Mucosa of descending colon (tissue), 3 donors: ENCODE data around the gene PAK6. TPM values are rescaled to one million over a fixed set of nuclear protein-coding genes. Genes with fewer than 3 reads are reported as not detected.

Source experiments
- ATAC-seq: fragments of 200-7000 bp; cut with Tn5 transposase; one replicate; pipeline ENCODE4 v1.9.1; 2020; ENCODE audit warnings: mild to moderate bottlenecking, moderate library complexity
- DNase-seq, 3 donors: peaks; one replicate each; pipeline ENCODE4 v3.0.0-alpha.2; 2020
- H3K36me3 ChIP-seq: fragments of 200-600 bp; one replicate; pipeline ENCODE4 v1.8.0; 2021; ENCODE audit warnings: low read depth, mild to moderate bottlenecking
- H3K4me1 ChIP-seq: fragments of 200-600 bp; one replicate; pipeline ENCODE4 v1.8.0; 2021; ENCODE audit warnings: low read depth, mild to moderate bottlenecking
- H3K4me3 ChIP-seq: fragments of 200-600 bp; one replicate; pipeline ENCODE4 v1.8.0; 2021; ENCODE audit warnings: mild to moderate bottlenecking
- H3K9me3 ChIP-seq: fragments of 200-600 bp; one replicate; pipeline ENCODE4 v1.8.0; 2021; ENCODE audit warnings: mild to moderate bottlenecking
- intact Hi-C, 2 donors: fragments of 100-400 bp; cut with DNase I in 1 of 2; cut with micrococcal nuclease in 1 of 2; formaldehyde crosslinking; loops; one replicate each; pipeline versions ENCODE4 v1.11.0 to v1.11.1; 2022; cut with DNase I, micrococcal nuclease
- total RNA-seq, 3 donors: library from RNA; stranded (reverse); fragmentation: NEBNext Ultra II Directional in 2 of 3; extraction: Animal tissue kit (Norgen Biotek cat#: 25700) in 2 of 3; gene quantifications; one replicate each; pipeline versions ENCODE4 v1.2.1 to v1.2.4, GENCODE V29; 2021 to 2023
- TF ChIP-seq, protein P1 (sequence below): fragments of 200-600 bp; IDR thresholded peaks from one replicate; pipeline ENCODE4 v1.8.0; 2022; ENCODE audit warnings: antibody characterized with exemption, mild to moderate bottlenecking
- donor health status: DM: no; HTN: no; CAD: no; lungs with moderate emphysema.
- donor health status: DM: no; HTN: no; CAD: no.
- donor health status: DM: no; HTN: yes; CAD: no.

Gene PAK6
- total RNA-seq, 3 donors from 2014 or later: 0.98 to 3.1 (median 2.7) TPM

DNA sequence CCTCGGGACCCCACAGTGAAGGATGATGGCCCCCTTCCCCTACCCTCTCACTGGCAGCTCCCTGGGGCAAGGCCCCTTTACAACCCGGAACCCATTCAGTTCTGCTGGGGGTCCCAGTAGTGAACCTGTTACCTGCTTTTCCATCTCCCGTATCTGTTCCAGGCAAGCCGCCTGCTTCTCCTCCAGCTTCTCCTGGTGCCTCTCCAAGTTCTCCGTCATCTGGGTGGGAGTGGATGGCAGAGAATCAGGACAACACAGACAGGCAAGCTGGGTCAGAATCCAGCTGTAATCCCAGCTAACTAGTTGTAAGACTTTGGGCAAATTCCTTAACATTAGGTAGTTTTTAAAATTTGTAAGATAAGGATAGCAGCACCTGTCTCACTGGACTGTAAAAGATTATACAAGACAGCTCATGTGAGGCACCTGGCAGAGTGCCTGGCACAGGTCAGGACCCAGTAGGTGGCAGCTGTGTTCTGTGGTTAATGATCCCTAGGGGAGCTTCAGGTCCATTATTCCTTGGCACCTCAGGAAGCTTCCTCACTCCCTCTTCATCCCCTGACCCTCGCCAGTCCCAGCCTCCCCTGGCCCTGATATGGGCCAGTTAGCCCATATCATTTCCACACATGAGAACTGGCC, 50.4 kb downstream of the PAK6 start:
- peak; percentile 83 for ATAC-seq
- Histone ChIP-seq H3K4me1 (peaks cover 15% of the 10 kb centered on the region), H3K4me3 (no peak overlapping the region), H3K9me3 (no peaks in the 10 kb centered on the region), H3K36me3 (no peaks in the 10 kb centered on the region)
- TF ChIP-seq, protein P1, sequence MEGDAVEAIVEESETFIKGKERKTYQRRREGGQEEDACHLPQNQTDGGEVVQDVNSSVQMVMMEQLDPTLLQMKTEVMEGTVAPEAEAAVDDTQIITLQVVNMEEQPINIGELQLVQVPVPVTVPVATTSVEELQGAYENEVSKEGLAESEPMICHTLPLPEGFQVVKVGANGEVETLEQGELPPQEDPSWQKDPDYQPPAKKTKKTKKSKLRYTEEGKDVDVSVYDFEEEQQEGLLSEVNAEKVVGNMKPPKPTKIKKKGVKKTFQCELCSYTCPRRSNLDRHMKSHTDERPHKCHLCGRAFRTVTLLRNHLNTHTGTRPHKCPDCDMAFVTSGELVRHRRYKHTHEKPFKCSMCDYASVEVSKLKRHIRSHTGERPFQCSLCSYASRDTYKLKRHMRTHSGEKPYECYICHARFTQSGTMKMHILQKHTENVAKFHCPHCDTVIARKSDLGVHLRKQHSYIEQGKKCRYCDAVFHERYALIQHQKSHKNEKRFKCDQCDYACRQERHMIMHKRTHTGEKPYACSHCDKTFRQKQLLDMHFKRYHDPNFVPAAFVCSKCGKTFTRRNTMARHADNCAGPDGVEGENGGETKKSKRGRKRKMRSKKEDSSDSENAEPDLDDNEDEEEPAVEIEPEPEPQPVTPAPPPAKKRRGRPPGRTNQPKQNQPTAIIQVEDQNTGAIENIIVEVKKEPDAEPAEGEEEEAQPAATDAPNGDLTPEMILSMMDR: no peak
- intact Hi-C loops: no loop called here
- peak; percentile 84 to 90 (median 85) for DNase-seq

GRCh38 chr15:40290545-40290917, 51.7 kb downstream of the PAK6 start:
- ATAC-seq (no peak), DNase-seq (no peak)
- no peak overlapping the region for H3K4me3 ChIP-seq
- TF ChIP-seq, protein P1: no peak
- no peaks in the 10 kb centered on the region for H3K9me3 ChIP-seq
- intact Hi-C loops: no loop called here
- peaks cover 15% of the 10 kb centered on the region for H3K4me1 ChIP-seq
- no peaks in the 10 kb centered on the region for H3K36me3 ChIP-seq

- peak; percentile 69 to 81 (median 76) for DNase-seq
- Histone ChIP-seq H3K36me3 (no peaks in the 10 kb centered on the region), H3K9me3 (no peaks in the 10 kb centered on the region), H3K4me3 (no peak overlapping the region), H3K4me1 (peaks cover 15% of the 10 kb centered on the region)
- TF ChIP-seq, protein P1: no peak
- intact Hi-C loops: no loop called here
- ATAC-seq: peak; percentile 78
Measured at GRCh38 chr15:40290918-40291574, 52.2 kb downstream of the PAK6 start.

- H3K36me3 ChIP-seq: no peaks in the 10 kb centered on the region
- intact Hi-C loops: no loop called here
- DNase-seq: peak in 1 of 3 donors; percentile 17
- no peak overlapping the region for H3K4me3 ChIP-seq
- ATAC-seq: no peak
- TF ChIP-seq, protein P1: no peak
- H3K9me3 ChIP-seq: no peaks in the 10 kb centered on the region
- H3K4me1 ChIP-seq: peaks cover 15% of the 10 kb centered on the region
Measured at GRCh38 chr15:40292246-40292645, 53.4 kb downstream of the PAK6 start.

DNA sequence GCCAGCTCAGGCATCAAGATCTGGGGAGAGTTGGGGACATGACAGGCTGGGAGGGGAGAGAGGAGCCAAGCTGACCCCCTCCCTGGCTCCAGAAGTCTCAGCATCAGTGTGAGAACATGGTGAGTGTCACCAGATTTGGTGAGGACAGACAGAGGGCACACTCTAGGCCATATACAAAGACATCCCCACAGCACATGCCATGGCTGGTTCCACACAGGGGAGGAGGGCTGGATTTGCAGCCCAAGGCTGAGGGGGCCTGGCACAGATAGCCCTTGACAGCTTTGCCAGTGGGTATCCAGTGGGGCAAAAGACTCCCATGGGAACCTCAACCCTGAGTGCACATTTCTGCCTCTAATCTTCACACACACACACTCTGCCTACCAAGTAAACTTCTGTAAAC, 54.1 kb downstream of the PAK6 start:
- Histone ChIP-seq H3K4me1 (peaks cover 15% of the 10 kb centered on the region), H3K4me3 (no peak overlapping the region), H3K36me3 (no peaks in the 10 kb centered on the region), H3K9me3 (no peaks in the 10 kb centered on the region)
- DNase-seq (no peak), ATAC-seq (no peak)
- intact Hi-C loops: no loop called here
- TF ChIP-seq, protein P1: no peak
